Endothelial cell of umbilical vein (primary cell): ENCODE results near the gene RSF1. TPM values are rescaled to one million over a fixed set of nuclear protein-coding genes. Genes with fewer than 3 reads are reported as not detected.

Experiments used
- BruUV-seq: library from RNA; stranded (reverse); fragments of 400-500 nt; replicated peaks from 2 replicates; lab custom pipeline; 2021; lab: Mats Ljungman, UMichigan
- CTCF ChIA-PET: fragments of 300-600, 350-600 bp; sonication (Branson Sonifier 250); formaldehyde crosslinking; loops from one replicate; lab custom pipeline; 2021; ENCODE audit warnings: antibody characterized with exemption, inconsistent platforms; lab: Charles Lee
- POLR2A ChIA-PET: fragments of 300-600, 350-600 bp; sonication (Branson Sonifier 250); formaldehyde crosslinking; loops from one replicate; lab custom pipeline; 2021; ENCODE audit warnings: antibody characterized with exemption, inconsistent platforms; lab: Charles Lee
- DNase-seq: peaks from one replicate; pipeline ENCODE4 v3.0.0-alpha.2; 2011; ENCODE audit warnings: low read depth, low spot score
- FAIRE-seq: peaks from 2 replicates; lab custom pipeline; 2011; peaks lifted over from hg19 to GRCh38; lab: Jason Lieb, UNC
- H2AFZ ChIP-seq: 2 replicates; pipeline ENCODE4 v1.6.0; 2012; ENCODE audit warnings: low read depth, low read length, control low read depth, inconsistent platforms
- H3K27ac ChIP-seq: 2 replicates; pipeline ENCODE4 v1.5.1; 2011; ENCODE audit warnings: low read depth, mild to moderate bottlenecking, control low read depth, low read length, moderate library complexity; ENCODE audit not compliant: insufficient read depth
- H3K27me3 ChIP-seq, 2 experiments: 2 replicates each; pipeline versions ENCODE4 v1.6.0 to v1.6.1; 2011; ENCODE audit warnings: low read length in 2 of 2, mixed read lengths in 1 of 2; ENCODE audit not compliant: control insufficient read depth in 2 of 2, insufficient read depth in 2 of 2
- H3K36me3 ChIP-seq, 2 experiments: 2 replicates in 1 of 2; 3 replicates in 1 of 2; pipeline ENCODE4 v1.5.1; 2011; ENCODE audit warnings: low read length in 2 of 2, mild to moderate bottlenecking in 1 of 2, moderate library complexity in 1 of 2; ENCODE audit not compliant: control insufficient read depth in 2 of 2, insufficient read depth in 2 of 2; ENCODE audit errors: extremely low read depth in 1 of 2
- H3K4me1 ChIP-seq: 3 replicates; pipeline ENCODE4 v1.5.1; 2011; ENCODE audit warnings: mild to moderate bottlenecking, low read length; ENCODE audit not compliant: control insufficient read depth, insufficient read depth; ENCODE audit errors: extremely low read depth
- H3K4me2 ChIP-seq: 2 replicates; pipeline ENCODE4 v1.6.1; 2011; ENCODE audit warnings: low read length, control low read depth, mixed read lengths; ENCODE audit not compliant: insufficient read depth
- H3K4me3 ChIP-seq, 3 experiments: fragments of 200-600 bp in 1 of 3; sonication (generic), shearing (Covaris generic) in 1 of 3; replicated peaks in 1 of 3; 2 replicates each; pipeline ENCODE4 v1.5.1; 2011 to 2016; ENCODE audit warnings: control low read depth in 3 of 3, low read length in 3 of 3, mild to moderate bottlenecking in 2 of 3, inconsistent platforms in 1 of 3, low read depth in 1 of 3, moderate library complexity in 1 of 3; ENCODE audit not compliant: insufficient read depth in 1 of 3
- H3K79me2 ChIP-seq: 2 replicates; pipeline ENCODE4 v1.6.0; 2012; ENCODE audit warnings: low read length, inconsistent platforms; ENCODE audit not compliant: control insufficient read depth, insufficient read depth
- H3K9ac ChIP-seq: replicated peaks from 2 replicates; pipeline ENCODE3; 2011; ENCODE audit warnings: low read length, control low read depth; ENCODE audit not compliant: insufficient read depth; ENCODE audit errors: extremely low read depth
- H3K9me1 ChIP-seq: replicated peaks from 3 replicates; pipeline ENCODE4 v1.6.0; 2011; ENCODE audit warnings: mild to moderate bottlenecking, low read length; ENCODE audit not compliant: control insufficient read depth, insufficient read depth; ENCODE audit errors: extremely low read depth
- H3K9me3 ChIP-seq: replicated peaks from 2 replicates; pipeline ENCODE4 v1.5.1; 2012; ENCODE audit warnings: low read length, inconsistent platforms; ENCODE audit not compliant: control insufficient read depth, insufficient read depth
- H4K20me1 ChIP-seq: replicated peaks from 2 replicates; pipeline ENCODE3; 2011; ENCODE audit warnings: mild to moderate bottlenecking, low read length; ENCODE audit not compliant: control insufficient read depth, insufficient read depth; ENCODE audit errors: extremely low read depth
- CTCF ChIP-seq, 2 donors: IDR thresholded peaks; 1 replicate in 1 of 2; 2 replicates in 1 of 2; pipeline ENCODE4 v1.5.1; 2011; ENCODE audit warnings: low read length in 2 of 2, mild to moderate bottlenecking in 2 of 2, moderate library complexity in 2 of 2, control low read depth in 1 of 2, inconsistent platforms in 1 of 2, low read depth in 1 of 2; ENCODE audit not compliant: insufficient read depth in 1 of 2; ENCODE audit errors: extremely low read depth in 1 of 2
- EZH2 ChIP-seq: IDR thresholded peaks from 2 replicates; pipeline ENCODE4 v1.6.1; 2012; ENCODE audit warnings: borderline replicate concordance, low read depth, mild to moderate bottlenecking, moderate library complexity, low read length, inconsistent platforms; ENCODE audit not compliant: severe bottlenecking
- FOS ChIP-seq: IDR thresholded peaks from 2 replicates; pipeline ENCODE4 v1.6.1; 2011; ENCODE audit warnings: mild to moderate bottlenecking, low read length, moderate library complexity, borderline replicate concordance; ENCODE audit not compliant: insufficient read depth
- GATA2 ChIP-seq: IDR thresholded peaks from 2 replicates; pipeline ENCODE4 v1.7.0; 2011; ENCODE audit warnings: low read depth, mild to moderate bottlenecking, moderate library complexity, mixed read lengths, low read length; ENCODE audit not compliant: insufficient read length, insufficient read depth
- MAX ChIP-seq: IDR thresholded peaks from 2 replicates; pipeline ENCODE4 v1.6.1; 2011; ENCODE audit not compliant: insufficient read depth, insufficient read length
- MYC ChIP-seq: IDR thresholded peaks from one replicate; pipeline ENCODE4 v1.6.1; 2011; ENCODE audit warnings: mild to moderate bottlenecking, low read depth, low read length
- POLR2A ChIP-seq: IDR thresholded peaks from 2 replicates; pipeline ENCODE4 v1.6.1; 2012; ENCODE audit warnings: low read depth, mild to moderate bottlenecking, control low read depth, low read length
- POLR2AphosphoS5 ChIP-seq: IDR thresholded peaks from 2 replicates; pipeline ENCODE4 v1.6.1; 2012; ENCODE audit warnings: low read depth, mild to moderate bottlenecking, control low read depth, low read length, moderate library complexity; ENCODE audit not compliant: insufficient read depth
- dilution Hi-C: fragments of 300-500 bp; cut with MboI; formaldehyde crosslinking; loops from one replicate; pipeline ENCODE4 v1.15.0; 2019; ENCODE audit warnings: low sequenced_read_pairs; ENCODE audit not compliant: extremely low pct_ligation_motif_present
- intact Hi-C: fragments of 100-400 bp; cut with micrococcal nuclease; formaldehyde crosslinking; loops from one replicate; pipeline ENCODE4 v1.10.0; 2022
- polyA plus RNA-seq, 4 experiments: library from polyadenylated mRNA; depleted of rRNA in 3 of 4; stranded (reverse) in 3 of 4; unstranded in 1 of 4; fragments of >200 nt; gene quantifications; 2 replicates each; pipeline versions ENCODE4 v1.2.1 to v1.2.3, GENCODE V29; 2011 to 2012; ENCODE audit warnings: missing spikeins in 1 of 4
- total RNA-seq: library from RNA; stranded (reverse); gene quantifications from 2 replicates; pipeline ENCODE4 v1.2.3, GENCODE V29; 2021

Gene RSF1
- total and polyA plus RNA-seq, 2 donors (not counting 3 experiments of a cell fraction or from before 2014, with no cell fraction given): 10.0 to 55.1 TPM

DNA sequence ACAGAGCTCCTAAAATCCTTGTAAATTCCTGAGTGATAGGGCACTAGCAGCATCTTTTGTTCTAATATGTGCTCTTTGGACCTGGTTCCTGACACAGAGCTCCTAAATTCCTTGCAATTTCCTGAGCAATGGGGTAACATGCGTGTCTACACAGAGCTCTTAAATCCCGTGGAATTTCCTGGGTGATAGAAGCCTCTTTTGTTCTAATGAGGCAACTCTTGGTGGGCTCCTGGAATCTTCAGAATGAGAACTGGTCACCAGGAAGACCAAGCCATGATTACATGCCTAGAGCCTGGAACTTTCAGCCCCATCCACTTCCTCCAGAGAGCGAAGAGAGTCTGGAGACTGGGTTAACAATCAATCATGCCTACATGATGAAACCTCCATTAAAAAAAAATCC, 19.0 kb downstream of the RSF1 start:
- no peaks in the 10 kb centered on the region for H3K36me3 ChIP-seq
- peaks cover under 1% of the 10 kb centered on the region for H3K4me1 ChIP-seq
- H3K4me2 ChIP-seq: no peak overlapping the region
- H3K4me3 ChIP-seq: no peak overlapping the region
- no peaks in the 10 kb centered on the region for H3K9me3 ChIP-seq
- H2AFZ ChIP-seq: no peak overlapping the region
- H4K20me1 ChIP-seq: peaks cover 6% of the 10 kb centered on the region
- no TSS peak for BruUV-seq
- intact Hi-C loops (no loop called here), dilution Hi-C loops (no loop called here)
- H3K9ac ChIP-seq: no peak overlapping the region
- CTCF ChIA-PET: no interaction called here
- FAIRE-seq (no peak), DNase-seq (no peak)
- TF ChIP-seq MAX (no peak), FOS (no peak), MYC (no peak), CTCF (IDR thresholded peaks at IDR 0.05; ENCODE audit: extremely low read depth in 1 of 2, insufficient read depth in 1 of 2, low read depth in 1 of 2, low read length in 2 of 2) (no peak), POLR2A (no peak), EZH2 (no peak), GATA2 (no peak), POLR2AphosphoS5 (no peak)
- H3K79me2 ChIP-seq: peaks cover 84% of the 10 kb centered on the region
- H3K9me1 ChIP-seq: no peaks in the 10 kb centered on the region
- H3K27me3 ChIP-seq: no peaks in the 10 kb centered on the region
- POLR2A ChIA-PET: no interaction called here
- H3K27ac ChIP-seq: no peak overlapping the region
